DMS114 treated with DMSO at 0.1 percent for 48 hours (cell line): ENCODE measurements around the gene TBX21.

ENCODE experiments used
- DNase-seq: peaks from one replicate; lab custom pipeline; 2025; ENCODE audit not compliant: unreplicated experiment; lab: John Stamatoyannopoulos, UW

The TBX21 gene

DNA sequence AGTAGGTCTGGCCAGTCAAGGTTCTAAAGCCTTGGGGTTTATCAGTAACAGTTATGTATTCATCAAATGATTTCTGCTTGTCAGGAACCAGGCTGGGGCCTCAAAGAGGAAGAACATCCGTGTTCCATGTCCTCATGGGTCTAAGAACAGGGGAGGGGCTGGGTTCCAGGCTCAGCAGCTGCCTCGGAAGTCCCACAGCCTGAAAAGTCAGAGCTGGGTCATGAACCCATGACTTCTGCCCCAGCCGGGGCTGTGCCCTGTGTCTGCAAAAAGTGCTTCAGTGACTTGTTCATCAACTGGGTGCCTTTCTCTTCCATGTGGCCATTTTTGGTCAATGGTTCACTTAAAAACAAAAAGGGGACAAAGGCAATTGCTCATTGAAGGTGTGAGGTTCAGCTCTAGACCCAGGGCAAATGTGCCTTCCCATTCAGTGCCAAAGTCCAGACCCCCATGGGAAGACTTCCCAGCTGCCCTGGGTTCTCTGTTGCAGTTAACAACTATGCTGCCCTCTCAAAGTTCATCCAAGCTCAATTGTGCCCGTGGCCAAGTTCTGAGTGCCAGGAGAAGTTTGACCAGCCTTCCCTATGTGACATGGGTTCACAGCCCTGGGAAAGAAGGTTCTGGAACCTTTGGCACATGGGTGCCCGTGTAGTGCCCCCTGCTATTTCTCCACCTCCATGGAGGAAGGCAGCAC, 20.6 kb upstream of the TBX21 start:
- DNase-seq, result no peak

GRCh38 chr17:47713980-47714700, 18.9 kb upstream of the TBX21 start:
- DNase-seq, result no peak

DNA sequence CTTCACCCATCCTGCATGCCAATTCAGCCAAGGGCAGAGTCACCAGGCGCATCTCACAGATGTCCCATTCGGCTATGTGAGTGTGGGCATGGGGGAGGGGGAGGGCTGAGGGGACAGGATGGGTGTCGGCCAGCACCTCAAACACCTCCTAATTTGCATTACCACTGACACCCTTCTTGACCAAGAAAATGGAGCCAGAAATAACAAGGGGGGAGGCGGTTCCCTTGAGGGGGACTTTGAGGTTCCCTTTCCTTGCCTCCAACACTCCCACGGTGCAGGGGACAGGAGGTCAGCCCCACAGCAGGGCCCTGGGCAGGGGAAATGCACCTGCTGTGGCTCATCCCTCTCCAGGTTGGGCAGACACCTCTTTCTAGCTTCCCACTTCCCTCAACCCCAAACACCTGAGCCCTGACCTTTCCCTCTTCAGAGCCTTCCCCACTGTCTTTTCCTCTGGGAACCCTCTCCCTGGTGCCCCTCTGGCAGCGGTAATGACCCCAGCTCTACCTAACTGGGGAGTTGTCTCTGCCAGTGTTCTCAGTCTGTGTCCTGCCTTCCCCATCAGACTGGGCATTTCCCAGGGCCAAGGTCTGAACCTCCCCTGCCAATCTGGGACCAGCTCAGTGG, 18.2 kb upstream of the TBX21 start:
- DNase-seq, result no peak

DNA sequence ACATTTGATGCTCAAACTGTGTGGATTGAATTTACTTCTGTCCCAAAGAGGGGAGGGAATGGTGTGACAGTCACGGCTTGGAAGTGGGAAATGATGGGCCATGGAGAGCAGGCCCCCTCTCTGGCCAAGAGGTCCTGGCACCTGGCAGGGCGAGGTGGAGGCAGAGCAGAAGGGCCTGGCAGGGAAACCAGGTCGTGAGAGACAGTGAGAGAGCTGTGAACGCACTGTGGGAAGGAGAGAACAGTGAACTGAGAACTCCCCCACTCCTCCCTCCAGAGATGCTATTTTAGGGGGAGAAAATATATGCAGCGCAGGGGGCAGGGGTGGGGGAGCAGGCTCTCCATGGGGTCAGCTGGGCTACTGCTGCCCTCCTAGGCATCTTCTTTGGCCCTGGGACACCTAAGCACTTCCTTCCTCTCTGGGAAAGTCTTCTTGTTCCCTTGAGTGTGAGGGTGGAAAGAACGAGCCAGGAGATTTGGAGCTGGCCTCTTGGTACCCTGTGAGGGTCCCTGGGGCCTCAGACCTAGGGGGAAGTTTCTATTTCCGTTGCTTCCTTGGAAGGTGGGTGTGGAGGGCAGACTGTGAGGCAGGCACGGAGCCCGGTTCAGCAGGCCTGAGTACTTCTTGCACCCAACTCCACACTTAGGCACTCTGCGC, 17.2 kb upstream of the TBX21 start:
- no peak for DNase-seq

DNA sequence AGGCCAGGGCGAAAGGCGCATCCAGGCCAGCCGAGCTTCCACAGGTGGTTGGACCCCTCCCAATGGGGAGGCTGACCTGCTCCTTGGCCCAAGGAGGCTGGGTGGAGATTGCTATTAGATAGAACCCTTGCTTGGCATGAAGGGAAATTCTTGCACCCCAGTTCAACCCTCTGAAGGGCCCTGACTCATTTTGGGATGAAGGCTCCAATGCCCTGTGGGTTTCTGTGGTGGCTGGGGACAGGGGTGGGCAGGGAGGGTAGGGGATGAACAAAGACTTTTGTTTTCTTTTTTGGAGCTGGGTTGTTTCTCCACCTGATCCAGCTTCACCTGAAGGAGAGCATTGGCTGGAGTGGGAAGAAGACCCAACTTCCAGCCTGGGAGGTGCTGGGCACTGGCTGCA, 16.7 kb upstream of the TBX21 start:
- no peak for DNase-seq

- DNase-seq, result no peak
Observed at GRCh38 chr17:47717261-47717697, 15.8 kb upstream of the TBX21 start.

GRCh38 chr17:47717979-47718621, 14.9 kb upstream of the TBX21 start:
- no peak for DNase-seq

- DNase-seq, result no peak
Observed at GRCh38 chr17:47718634-47719405, 14.2 kb upstream of the TBX21 start.

DNA sequence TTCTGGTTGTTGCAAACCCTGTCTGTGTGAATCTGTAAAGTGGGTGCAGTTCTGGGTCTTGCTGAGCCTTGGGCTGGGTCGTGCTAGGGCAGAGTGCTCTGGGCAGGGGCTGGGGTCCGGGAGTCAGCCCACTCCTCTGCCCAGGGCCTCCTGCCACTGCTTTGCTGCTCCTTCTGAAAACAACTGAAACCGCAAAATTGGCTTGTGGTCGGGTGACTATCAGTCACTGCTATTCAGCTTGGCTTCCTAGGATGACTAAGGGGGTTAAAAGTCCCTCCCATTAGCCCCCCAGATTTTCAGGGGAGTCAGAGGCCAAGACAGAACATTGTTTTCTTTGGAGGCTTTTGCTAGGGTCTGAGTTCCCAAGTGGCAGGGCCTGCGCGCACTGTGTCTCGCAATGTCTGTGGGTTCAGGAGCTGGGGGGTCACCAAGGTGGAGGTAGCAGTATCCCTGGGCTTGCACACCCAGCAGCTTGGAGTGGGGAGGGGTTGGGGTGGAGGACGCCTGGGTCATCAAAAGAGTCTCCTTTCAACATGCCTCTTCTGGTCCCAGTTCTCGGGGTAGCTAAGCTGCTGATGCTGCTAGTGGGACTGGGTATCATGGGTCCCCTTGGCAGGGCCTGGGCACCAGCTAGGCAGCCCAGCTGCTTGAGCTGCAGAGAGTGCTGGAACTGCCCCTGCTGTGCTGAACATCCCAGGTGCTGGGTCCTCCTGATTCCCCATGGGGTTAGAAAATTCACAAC, 13.5 kb upstream of the TBX21 start:
- no peak for DNase-seq

DNA sequence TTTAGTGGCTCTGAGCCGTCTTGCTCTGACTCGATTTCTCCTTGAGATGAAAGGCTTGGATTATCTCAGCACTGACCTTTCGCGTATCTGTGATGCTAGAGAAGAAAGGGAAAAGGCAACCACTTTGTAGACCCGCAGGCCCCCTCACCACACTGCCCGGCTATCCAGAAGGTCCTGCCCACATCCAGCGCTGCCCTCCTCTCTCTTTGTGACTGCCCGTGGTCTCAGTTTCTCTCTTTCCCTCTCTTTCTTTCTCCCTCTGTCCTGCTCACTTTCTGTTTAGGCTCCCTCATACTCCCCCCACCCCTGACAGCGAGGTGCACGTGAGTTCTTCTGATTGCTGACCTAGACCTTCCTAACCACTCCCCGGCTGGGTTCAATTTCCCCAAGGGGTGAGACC, 12.8 kb upstream of the TBX21 start:
- DNase-seq, result no peak

- DNase-seq, result no peak
Observed at GRCh38 chr17:47720754-47721533, 12.1 kb upstream of the TBX21 start.

DNA sequence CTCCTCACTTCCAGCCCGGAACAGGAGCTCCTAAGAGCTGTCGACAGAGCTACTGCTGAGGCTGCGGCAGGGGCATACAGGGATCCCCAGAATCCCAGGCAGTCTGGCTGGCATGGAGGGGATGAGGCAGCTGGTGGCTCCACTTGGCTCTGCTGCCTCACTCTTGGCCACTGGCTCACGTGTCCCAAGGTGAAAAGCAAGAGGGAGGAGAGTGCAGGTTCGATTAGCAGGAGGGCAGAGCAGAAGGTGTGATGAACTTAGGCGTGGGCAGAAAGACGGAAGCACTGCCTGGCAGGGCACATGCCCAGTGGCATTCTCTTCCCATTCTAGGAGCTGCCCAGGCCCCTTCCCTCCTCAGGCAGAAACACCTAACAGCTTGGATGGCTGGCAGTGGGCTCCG, 11.3 kb upstream of the TBX21 start:
- no peak for DNase-seq

GRCh38 chr17:47724705-47725104, 8.3 kb upstream of the TBX21 start:
- DNase-seq, result no peak

GRCh38 chr17:47725446-47726111, 7.5 kb upstream of the TBX21 start:
- no peak for DNase-seq

- no peak for DNase-seq
Observed at GRCh38 chr17:47726796-47727703, 6.0 kb upstream of the TBX21 start.

DNA sequence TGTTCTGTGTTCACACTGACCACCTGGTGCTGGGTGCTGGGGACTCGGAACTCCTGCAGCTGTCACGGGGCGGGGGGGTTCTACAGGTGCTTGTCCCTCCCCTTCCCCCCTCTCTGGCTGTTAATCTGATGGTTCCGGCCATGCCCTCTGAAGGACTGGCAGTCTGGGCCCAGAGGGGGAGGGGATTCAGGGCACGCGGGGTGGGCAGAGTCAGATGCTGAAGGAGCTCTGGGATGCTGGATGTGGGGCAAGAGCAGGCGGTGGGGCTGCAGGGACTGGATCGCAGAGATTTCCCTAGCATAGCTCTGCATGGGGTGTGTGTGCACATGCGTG, 5.4 kb upstream of the TBX21 start:
- DNase-seq, result no peak

- DNase-seq, result no peak
Observed at GRCh38 chr17:47728214-47728877, 4.7 kb upstream of the TBX21 start.
